ENCODE measurements around the gene FAM210B. TPM values are rescaled to one million over a fixed set of nuclear protein-coding genes. Genes with fewer than 3 reads are reported as not detected.

FAM210B gene
- total RNA-seq, 1 experiment from 2014 or later = 37.9 TPM

- Histone ChIP-seq H3K4me2 (ENCODE audit: low read length) (0 out of 2 replicates have a peak overlapping the region, but pooled peaks have one; percentile 7), H3K27ac (ENCODE audit: low read length) (no peak overlapping the region), H3K79me2 (ENCODE audit: low read length) (peaks cover 74% of the 10 kb centered on the region)
These were observed 15.2 kb downstream of the FAM210B start for GRCh38 chr20:56373942-56374341.

GRCh38 chr20:56376331-56376730, 17.6 kb downstream of the FAM210B start:
- BruUV-seq (replicated peaks) = no TSS peak
- Histone ChIP-seq H3K4me3 (ENCODE audit: low read length) (no peak overlapping the region), H3K79me2 (ENCODE audit: low read length) (peaks cover 88% of the 10 kb centered on the region), H3K9me3 (ENCODE audit: low read length) (no peaks in the 10 kb centered on the region), H4K20me1 (ENCODE audit: low read length) (peaks cover 39% of the 10 kb centered on the region), H3K27me3 (ENCODE audit: low read length) (no peaks in the 10 kb centered on the region), H3K4me2 (ENCODE audit: low read length) (no peak overlapping the region), H3K9ac (ENCODE audit: low read length) (no peak overlapping the region), H3K36me3 (ENCODE audit: low read depth, low read length) (peaks cover 82% of the 10 kb centered on the region), H3K9me2 (replicated peaks; ENCODE audit: low read length) (no peaks in the 10 kb centered on the region), H3F3A (ENCODE audit: low read length, unreplicated experiment) (no peaks in the 10 kb centered on the region), H3K4me1 (ENCODE audit: insufficient read depth, low read length) (peaks cover 13% of the 10 kb centered on the region), H2AFZ (ENCODE audit: low read length) (no peak overlapping the region), H3K27ac (ENCODE audit: low read length) (no peak overlapping the region)
- CTCF ChIA-PET = no interaction called here
- TF ChIP-seq EZH2phosphoT487 (IDR thresholded peaks at IDR 0.05; ENCODE audit: borderline replicate concordance, low read length) (no peak), EZH2 (IDR thresholded peaks at IDR 0.05; ENCODE audit: low read length, unreplicated experiment) (no peak), CTCF (conservative IDR thresholded peaks at IDR 0.05; ENCODE audit: low read depth, low read length) (no peak)
- intact Hi-C loops (cut with micrococcal nuclease) = no loop called here
- ATAC-seq (no peak), DNase-seq (no peak)
- POLR2A ChIA-PET (ENCODE audit: unreplicated experiment) = no interaction called here

More at GRCh38 chr20:56373942-56374341, 15.2 kb downstream of the FAM210B start:
- Histone ChIP-seq H4K20me1 (ENCODE audit: low read length) (peaks cover 40% of the 10 kb centered on the region), H3F3A (ENCODE audit: low read length, unreplicated experiment) (no peaks in the 10 kb centered on the region), H2AFZ (ENCODE audit: low read length) (no peak overlapping the region), H3K9me3 (ENCODE audit: low read length) (no peaks in the 10 kb centered on the region), H3K9ac (ENCODE audit: low read length) (no peak overlapping the region), H3K9me2 (replicated peaks; ENCODE audit: low read length) (no peaks in the 10 kb centered on the region), H3K27me3 (ENCODE audit: low read length) (no peaks in the 10 kb centered on the region), H3K4me3 (ENCODE audit: low read length) (no peak overlapping the region), H3K4me1 (ENCODE audit: insufficient read depth, low read length) (peaks cover 13% of the 10 kb centered on the region), H3K36me3 (ENCODE audit: low read depth, low read length) (peaks cover 88% of the 10 kb centered on the region)
- no peak for TF ChIP-seq EZH2 (IDR thresholded peaks at IDR 0.05; ENCODE audit: low read length, unreplicated experiment)
- no peak for TF ChIP-seq EZH2phosphoT487 (IDR thresholded peaks at IDR 0.05; ENCODE audit: borderline replicate concordance, low read length)
- no peak for TF ChIP-seq CTCF (conservative IDR thresholded peaks at IDR 0.05; ENCODE audit: low read depth, low read length)
- DNase-seq (peak; percentile 96), ATAC-seq (peak; percentile 99)
- ChIA-PET CTCF (interaction anchor here (0.6 to 0.7 kb wide), 2 partner anchors 14 to 171 kb away, joined by 3 to 5 read pairs; no protein-coding TSS in a partner anchor), POLR2A (ENCODE audit: unreplicated experiment) (interaction anchor here (0.9 kb wide), 1 partner anchor 16 kb away, joined by 3 read pairs; no protein-coding TSS in a partner anchor)
- no TSS peak for BruUV-seq (replicated peaks)
- intact Hi-C loops (cut with micrococcal nuclease) = no loop called here

DNA sequence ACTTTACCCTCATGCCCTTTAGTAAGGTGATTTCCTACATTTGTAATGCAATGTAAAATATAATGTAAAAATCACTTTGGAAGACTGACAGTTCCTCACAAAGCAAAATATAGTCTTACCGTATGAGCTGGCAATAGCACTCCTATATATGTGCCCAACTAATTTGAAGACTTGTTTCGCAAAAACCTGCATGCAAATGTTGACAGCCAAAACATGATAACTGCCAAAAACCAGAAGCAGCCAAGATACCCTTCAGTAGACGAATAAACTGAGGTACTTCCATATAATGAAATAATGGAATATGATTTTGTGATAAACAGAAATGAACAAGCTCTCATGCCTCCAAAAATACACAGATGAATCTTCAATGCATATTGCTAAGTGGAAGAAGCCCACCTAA, 19.6 kb downstream of the FAM210B start:
- intact Hi-C loops (cut with micrococcal nuclease) = no loop called here
- Histone ChIP-seq H3K4me3 (ENCODE audit: low read length) (no peak overlapping the region), H3K27me3 (ENCODE audit: low read length) (no peaks in the 10 kb centered on the region), H3K36me3 (ENCODE audit: low read depth, low read length) (peaks cover 78% of the 10 kb centered on the region), H2AFZ (ENCODE audit: low read length) (no peak overlapping the region), H3K4me2 (ENCODE audit: low read length) (no peak overlapping the region), H3K9me3 (ENCODE audit: low read length) (no peaks in the 10 kb centered on the region), H3K4me1 (ENCODE audit: insufficient read depth, low read length) (peaks cover 13% of the 10 kb centered on the region), H3F3A (ENCODE audit: low read length, unreplicated experiment) (no peaks in the 10 kb centered on the region), H4K20me1 (ENCODE audit: low read length) (peaks cover 29% of the 10 kb centered on the region), H3K9me2 (replicated peaks; ENCODE audit: low read length) (no peaks in the 10 kb centered on the region), H3K9ac (ENCODE audit: low read length) (no peak overlapping the region), H3K79me2 (ENCODE audit: low read length) (peaks cover 86% of the 10 kb centered on the region), H3K27ac (ENCODE audit: low read length) (no peak overlapping the region)
- DNase-seq = no peak
- CTCF ChIA-PET = interaction anchor here (0.6 kb wide), 1 partner anchor 19 kb away, joined by 3 read pairs; no protein-coding TSS in a partner anchor
- BruUV-seq (replicated peaks) = no TSS peak
- TF ChIP-seq EZH2phosphoT487 (IDR thresholded peaks at IDR 0.05; ENCODE audit: borderline replicate concordance, low read length) (no peak), EZH2 (IDR thresholded peaks at IDR 0.05; ENCODE audit: low read length, unreplicated experiment) (no peak), CTCF (conservative IDR thresholded peaks at IDR 0.05; ENCODE audit: low read depth, low read length) (no peak)
- ATAC-seq = no peak
- POLR2A ChIA-PET (ENCODE audit: unreplicated experiment) = no interaction called here
